Ishikawa (cell line): ENCODE data around the gene HOXC9.

Source experiments
- CEBPB ChIP-seq: IDR thresholded peaks from 2 replicates; pipeline ENCODE4 v1.6.1; 2012
- CREB1 ChIP-seq: IDR thresholded peaks from 2 replicates; pipeline ENCODE4 v1.6.1; 2012; ENCODE audit warnings: low read depth
- EGR1 ChIP-seq: IDR thresholded peaks from 2 replicates; pipeline ENCODE4 v1.6.1; 2012
- EP300 ChIP-seq: IDR thresholded peaks from 2 replicates; pipeline ENCODE4 v1.6.1; 2012; ENCODE audit warnings: borderline replicate concordance
- FOXM1 ChIP-seq: IDR thresholded peaks from 2 replicates; pipeline ENCODE4 v1.6.1; 2012; ENCODE audit warnings: low read depth, borderline replicate concordance
- MAX ChIP-seq: IDR thresholded peaks from 2 replicates; pipeline ENCODE4 v1.6.1; 2012
- NFIC ChIP-seq: IDR thresholded peaks from 2 replicates; pipeline ENCODE4 v1.6.1; 2012
- RAD21 ChIP-seq: IDR thresholded peaks from 2 replicates; pipeline ENCODE4 v1.6.1; 2012; ENCODE audit warnings: low read depth
- REST ChIP-seq: IDR thresholded peaks from 2 replicates; pipeline ENCODE4 v1.6.1; 2012; ENCODE audit warnings: low read depth, mild to moderate bottlenecking
- TAF1 ChIP-seq: IDR thresholded peaks from 2 replicates; pipeline ENCODE4 v1.6.1; 2012; ENCODE audit warnings: low read depth, mild to moderate bottlenecking
- TCF12 ChIP-seq: IDR thresholded peaks from 2 replicates; pipeline ENCODE4 v1.6.1; 2012; ENCODE audit warnings: low read depth
- TEAD4 ChIP-seq: IDR thresholded peaks from 2 replicates; pipeline ENCODE4 v1.6.1; 2012
- USF1 ChIP-seq: IDR thresholded peaks from 2 replicates; pipeline ENCODE4 v1.6.1; 2012
- YY1 ChIP-seq: IDR thresholded peaks from 2 replicates; pipeline ENCODE4 v1.6.1; 2012; ENCODE audit warnings: low read depth
- ZBTB7A ChIP-seq: IDR thresholded peaks from 2 replicates; pipeline ENCODE4 v1.6.1; 2012; ENCODE audit warnings: low read depth

Gene HOXC9

GRCh38 chr12:53982648-53983567 lies 17.1 kb upstream of the HOXC9 start:
- TF ChIP-seq CEBPB (no peak), EP300 (no peak), NFIC (no peak), FOXM1 (no peak), USF1 (no peak), TAF1 (no peak), EGR1 (no peak), TEAD4 (no peak)

GRCh38 chr12:53983568-53983949 lies 16.4 kb upstream of the HOXC9 start:
- TF ChIP-seq NFIC (no peak), TEAD4 (no peak), USF1 (no peak), FOXM1 (no peak), ZBTB7A (no peak), CEBPB (no peak), CREB1 (no peak), TAF1 (no peak), RAD21 (no peak), YY1 (no peak), TCF12 (no peak), MAX (no peak), EGR1 (no peak)

GRCh38 chr12:53983950-53984572 lies 15.9 kb upstream of the HOXC9 start:
- no peak for TF ChIP-seq TCF12
- no peak for TF ChIP-seq YY1
- TF ChIP-seq CREB1: no peak
- no peak for TF ChIP-seq EGR1
- TF ChIP-seq TEAD4: no peak
- TF ChIP-seq RAD21: no peak
- no peak for TF ChIP-seq MAX

GRCh38 chr12:53984901-53985691 lies 14.9 kb upstream of the HOXC9 start, which contains the start of gene HOXC10:
HOXC10 (plus strand) TSS chr12:53985146; CDS start chr12:53985260, 114 bp downstream.
- peak; percentile 89 for TF ChIP-seq USF1
- no peak for TF ChIP-seq EP300
- TF ChIP-seq REST: no peak
- TF ChIP-seq TEAD4: no peak
- no peak for TF ChIP-seq FOXM1
- TF ChIP-seq ZBTB7A: no peak
- TF ChIP-seq RAD21: peak; percentile 90
- TF ChIP-seq CREB1: peak; percentile 77
- peak; percentile 78 for TF ChIP-seq MAX
- no peak for TF ChIP-seq EGR1
- TF ChIP-seq YY1: no peak
- no peak for TF ChIP-seq NFIC
- TF ChIP-seq TCF12: no peak

GRCh38 chr12:53985692-53985993 lies 14.3 kb upstream of the HOXC9 start:
- TF ChIP-seq TAF1 (no peak), USF1 (no peak), YY1 (no peak), ZBTB7A (no peak; the same call in 1 of the 2 replicates), TCF12 (no peak), NFIC (no peak), TEAD4 (no peak), REST (no peak), EGR1 (no peak), CEBPB (no peak), CREB1 (no peak), MAX (no peak)
